ENCODE measurements around the gene PID1.

DNA sequence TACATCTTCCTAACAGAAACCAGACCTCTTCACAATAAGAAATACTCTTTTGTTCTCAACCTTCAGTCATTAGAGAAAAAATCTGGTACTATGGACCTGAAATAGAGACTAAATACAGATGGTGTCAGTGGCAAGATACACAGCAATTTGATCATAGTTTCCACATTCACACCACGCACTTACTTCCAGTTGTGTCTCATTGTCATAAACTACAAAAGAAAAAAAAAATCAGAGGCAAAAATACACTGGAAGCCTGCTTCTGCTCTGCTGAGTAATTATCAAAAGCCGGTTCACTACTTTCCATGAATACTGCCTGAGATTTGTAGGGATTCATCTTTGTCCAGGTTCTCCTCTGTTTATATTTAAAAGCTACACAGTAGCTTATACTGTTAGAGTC, 182.6 kb downstream of the PID1 start:
- TF ChIP-seq, protein P1, sequence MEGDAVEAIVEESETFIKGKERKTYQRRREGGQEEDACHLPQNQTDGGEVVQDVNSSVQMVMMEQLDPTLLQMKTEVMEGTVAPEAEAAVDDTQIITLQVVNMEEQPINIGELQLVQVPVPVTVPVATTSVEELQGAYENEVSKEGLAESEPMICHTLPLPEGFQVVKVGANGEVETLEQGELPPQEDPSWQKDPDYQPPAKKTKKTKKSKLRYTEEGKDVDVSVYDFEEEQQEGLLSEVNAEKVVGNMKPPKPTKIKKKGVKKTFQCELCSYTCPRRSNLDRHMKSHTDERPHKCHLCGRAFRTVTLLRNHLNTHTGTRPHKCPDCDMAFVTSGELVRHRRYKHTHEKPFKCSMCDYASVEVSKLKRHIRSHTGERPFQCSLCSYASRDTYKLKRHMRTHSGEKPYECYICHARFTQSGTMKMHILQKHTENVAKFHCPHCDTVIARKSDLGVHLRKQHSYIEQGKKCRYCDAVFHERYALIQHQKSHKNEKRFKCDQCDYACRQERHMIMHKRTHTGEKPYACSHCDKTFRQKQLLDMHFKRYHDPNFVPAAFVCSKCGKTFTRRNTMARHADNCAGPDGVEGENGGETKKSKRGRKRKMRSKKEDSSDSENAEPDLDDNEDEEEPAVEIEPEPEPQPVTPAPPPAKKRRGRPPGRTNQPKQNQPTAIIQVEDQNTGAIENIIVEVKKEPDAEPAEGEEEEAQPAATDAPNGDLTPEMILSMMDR (IDR thresholded peaks at IDR 0.05) = no peak
- no peak for TF ChIP-seq EZH2 (IDR thresholded peaks at IDR 0.05)

All from neural progenitor cell (in vitro differentiated cells).